T1000 (cell line): Measurements from ENCODE around the gene DHCR24.
A peak's percentile ranks its signal among the peaks of the same experiment; 100 is the strongest.

Experiments
- DNase-seq: peaks from one replicate; lab custom pipeline; 2025; ENCODE audit warnings: mixed read lengths; lab: John Stamatoyannopoulos, UW

Gene DHCR24

GRCh38 chr1:54815086-54815876, 71.7 kb downstream of the DHCR24 start:
- DNase-seq: no peak

DNA sequence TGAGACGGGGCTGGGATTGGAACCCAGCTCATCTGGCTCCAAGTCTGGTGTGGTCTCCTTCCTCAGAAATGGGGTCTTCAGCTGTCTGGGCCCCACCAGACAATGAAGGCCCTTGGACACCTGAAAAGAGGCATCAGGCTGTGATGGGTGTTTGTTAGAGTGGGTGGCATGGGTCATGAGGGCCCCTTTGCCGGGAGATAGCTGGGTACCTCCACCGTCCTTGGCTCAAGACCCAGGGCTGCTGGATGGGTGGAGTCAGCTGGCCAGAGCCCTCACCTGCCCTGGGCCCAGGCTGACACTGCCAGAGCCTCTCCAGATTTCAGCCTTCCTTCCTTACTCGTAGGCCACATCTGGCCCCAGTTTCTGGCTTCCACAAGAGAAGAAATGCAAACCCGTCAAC, 72.4 kb downstream of the DHCR24 start:
- no peak for DNase-seq

- DNase-seq: no peak
Observed at GRCh38 chr1:54814126-54814498, 72.9 kb downstream of the DHCR24 start.

DNA sequence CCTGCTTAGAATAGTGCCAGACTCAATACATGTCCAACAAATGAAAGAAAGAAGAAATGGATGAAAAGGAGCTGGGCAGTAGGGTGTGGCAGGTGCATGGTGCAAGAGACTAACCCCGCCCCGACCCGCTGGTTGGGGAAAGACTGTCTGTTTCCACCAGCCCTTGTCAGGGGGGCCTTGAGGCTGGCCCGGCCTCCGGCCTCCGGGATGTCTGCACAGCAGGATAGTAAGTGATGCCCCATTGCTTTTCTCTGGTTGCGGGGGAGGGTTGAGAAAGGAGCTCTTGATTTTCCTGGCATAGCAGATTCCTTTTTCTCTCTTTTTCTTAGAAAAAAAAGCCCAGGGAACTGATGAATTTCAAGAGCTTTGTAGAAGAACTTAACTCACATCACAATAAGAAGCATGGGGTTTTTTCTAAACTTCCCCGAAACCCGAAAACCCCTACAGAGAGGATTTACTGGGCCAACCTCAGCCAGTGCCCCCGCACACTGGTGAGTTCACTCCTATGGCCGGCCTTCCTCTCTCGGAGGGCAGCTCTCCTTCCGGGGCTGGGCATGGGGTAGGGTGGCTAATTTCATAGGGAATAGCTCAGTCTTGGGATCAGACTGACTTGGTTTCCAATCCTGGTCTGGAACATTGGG, 73.4 kb downstream of the DHCR24 start:
- DNase-seq: no peak

GRCh38 chr1:54812801-54813484, 74.1 kb downstream of the DHCR24 start:
- no peak for DNase-seq

GRCh38 chr1:54811739-54812655, 75.0 kb downstream of the DHCR24 start:
- DNase-seq: no peak

- DNase-seq: no peak
Observed at GRCh38 chr1:54811066-54811465, 75.9 kb downstream of the DHCR24 start.

GRCh38 chr1:54810153-54810942, 76.6 kb downstream of the DHCR24 start:
- peak; percentile 16 for DNase-seq

DNA sequence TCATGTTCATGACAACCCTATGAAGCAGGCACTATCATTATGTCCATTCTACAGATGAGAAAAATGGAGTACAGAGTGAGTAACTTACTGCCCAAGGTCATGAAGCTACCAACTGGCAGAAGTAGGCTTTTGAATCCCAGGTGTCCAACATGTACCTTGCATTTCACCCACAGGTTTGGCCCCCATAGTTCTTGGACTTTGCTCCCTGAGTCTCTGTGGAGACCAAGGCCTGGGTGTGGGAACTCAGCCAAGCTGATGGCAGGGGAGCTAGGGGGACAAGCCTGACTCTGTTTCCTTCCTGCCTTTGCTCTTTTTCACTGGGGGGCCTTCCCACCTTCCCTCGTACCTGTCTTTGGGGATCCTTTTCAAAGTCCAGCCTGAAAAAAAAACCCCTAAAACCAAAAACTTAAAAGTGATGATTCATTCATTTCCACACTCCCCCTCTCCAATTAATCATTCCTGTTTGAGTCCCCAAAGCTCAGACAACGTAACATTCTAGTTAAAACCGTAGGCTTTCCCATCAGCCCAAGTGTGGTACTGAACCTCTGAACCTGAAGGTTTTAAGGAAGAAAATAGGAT, 77.4 kb downstream of the DHCR24 start:
- DNase-seq: no peak

DNA sequence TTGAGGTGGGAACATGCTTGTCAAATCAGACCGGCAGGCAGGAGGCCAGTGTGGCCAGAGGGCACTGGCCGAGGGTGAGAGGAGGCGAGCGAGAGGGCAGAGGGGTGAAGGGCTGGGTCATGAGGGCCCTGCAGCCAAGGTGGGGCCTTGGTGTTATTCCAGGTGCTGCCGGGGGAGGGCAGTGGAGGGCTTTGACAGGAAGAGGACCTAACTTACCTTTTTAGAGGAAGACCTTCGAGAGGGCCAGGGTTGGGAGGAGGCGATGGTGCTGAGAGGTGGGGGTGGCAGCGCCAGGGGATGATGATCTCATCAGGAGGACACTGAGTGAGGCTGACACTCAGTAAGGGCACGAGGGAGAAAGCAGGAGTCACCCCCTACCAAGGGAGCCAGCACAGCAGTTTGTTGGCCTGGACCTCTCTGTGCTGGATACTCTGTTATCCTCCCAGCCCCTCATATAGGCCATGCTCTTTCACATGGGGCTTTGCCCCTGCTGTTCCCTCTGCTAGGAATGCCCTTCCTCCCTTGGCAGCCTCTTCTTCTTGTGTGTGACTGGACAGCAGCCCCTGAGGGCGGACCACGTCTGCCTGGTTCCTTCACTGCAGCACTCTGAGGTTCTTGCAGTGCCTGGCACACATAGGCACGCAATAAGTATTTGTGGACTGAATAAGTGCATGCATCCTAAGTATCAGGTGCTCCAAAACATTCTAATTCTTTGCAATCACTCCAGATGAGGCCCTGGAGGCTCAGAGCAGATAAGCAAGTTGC, 78.4 kb downstream of the DHCR24 start:
- no peak for DNase-seq

- no peak for DNase-seq
Observed at GRCh38 chr1:54807756-54808155, 79.2 kb downstream of the DHCR24 start.

GRCh38 chr1:54806931-54807611, 79.9 kb downstream of the DHCR24 start:
- DNase-seq: no peak

- DNase-seq: no peak
Observed at GRCh38 chr1:54805981-54806381, 81.0 kb downstream of the DHCR24 start.

DNA sequence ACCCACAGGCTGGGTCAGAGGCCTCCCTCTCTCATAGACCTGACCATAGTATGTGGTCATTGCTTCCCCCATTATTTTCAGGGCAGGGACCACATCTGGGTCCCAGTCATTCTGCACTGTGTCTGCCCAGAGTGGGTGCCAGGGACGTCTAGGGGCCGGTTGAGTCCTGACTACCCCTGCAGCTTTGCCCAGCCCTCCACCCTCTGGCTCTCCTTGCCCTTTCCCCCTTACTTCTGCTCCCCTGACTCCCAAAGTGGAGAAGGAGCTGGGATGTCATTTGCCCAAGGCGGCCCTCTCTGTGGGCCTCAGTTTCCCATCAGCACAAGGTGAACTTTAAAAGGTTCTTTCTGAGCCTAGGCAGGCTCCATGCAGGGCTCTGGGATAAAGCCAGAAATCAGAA, 81.5 kb downstream of the DHCR24 start:
- DNase-seq: no peak

DNA sequence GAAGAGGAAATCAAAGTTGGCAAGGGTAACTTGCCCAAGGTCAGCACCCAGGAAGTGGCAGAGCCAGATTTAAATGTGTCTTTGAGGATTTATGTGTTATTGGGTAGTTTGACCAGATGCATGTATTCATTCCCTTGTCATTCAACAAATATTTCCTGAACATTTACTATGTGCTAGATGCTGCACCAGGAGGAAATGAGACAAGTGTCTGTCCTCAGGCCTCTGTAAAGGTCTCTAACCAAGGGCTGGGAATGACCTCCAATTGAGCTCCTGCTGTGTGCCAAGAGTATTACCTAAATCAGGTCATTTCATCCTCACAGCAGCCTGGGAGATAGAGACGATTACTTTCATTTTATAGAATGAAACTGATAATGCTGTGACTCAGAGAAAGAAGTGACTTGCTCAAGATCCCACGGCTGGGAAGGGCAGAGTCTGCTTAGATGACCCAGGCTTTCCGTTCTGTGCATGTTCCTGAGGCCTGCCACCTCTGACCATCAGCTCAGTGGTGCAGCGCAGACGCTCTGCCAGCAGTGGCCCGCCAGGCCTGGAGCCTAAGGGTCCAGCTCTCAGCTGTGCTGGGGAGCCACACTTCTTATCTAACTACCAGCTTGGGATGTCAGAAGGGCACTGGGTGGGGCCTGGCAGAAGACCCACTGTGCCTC, 82.4 kb downstream of the DHCR24 start:
- DNase-seq: no peak

DNA sequence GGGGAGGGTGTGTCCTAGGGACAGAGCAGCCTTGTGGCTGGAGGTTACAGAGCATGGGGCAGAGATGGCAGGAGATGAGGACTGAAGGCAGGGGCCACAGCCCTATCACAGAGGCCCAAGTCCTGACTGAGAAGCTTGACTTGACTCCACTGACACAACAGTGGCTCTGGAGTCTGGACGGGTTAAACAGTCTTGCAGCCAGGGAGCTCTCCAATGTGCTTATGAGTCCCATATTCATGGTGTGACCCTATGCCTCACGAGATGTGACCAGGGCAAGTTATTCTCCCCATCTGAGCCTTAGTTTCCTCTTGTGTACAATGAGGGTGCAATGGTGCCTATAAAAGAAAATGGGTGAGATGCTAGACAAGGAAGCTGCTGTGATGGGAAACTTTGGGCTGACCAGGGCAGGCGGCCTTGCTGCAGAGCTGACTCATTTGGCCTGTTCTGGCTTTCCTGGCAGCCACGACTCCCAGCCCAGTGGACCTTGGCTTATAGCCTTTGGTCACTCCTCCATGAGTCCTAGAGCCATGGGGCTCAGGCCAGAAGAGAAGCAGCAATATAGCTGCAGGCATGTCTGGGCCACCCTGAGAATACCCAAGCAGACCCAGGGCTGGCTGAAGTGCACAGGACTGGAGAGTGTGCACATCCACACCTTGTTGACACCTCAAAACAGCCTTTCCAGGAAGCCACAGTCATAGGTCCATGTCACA, 83.1 kb downstream of the DHCR24 start:
- DNase-seq: no peak

DNA sequence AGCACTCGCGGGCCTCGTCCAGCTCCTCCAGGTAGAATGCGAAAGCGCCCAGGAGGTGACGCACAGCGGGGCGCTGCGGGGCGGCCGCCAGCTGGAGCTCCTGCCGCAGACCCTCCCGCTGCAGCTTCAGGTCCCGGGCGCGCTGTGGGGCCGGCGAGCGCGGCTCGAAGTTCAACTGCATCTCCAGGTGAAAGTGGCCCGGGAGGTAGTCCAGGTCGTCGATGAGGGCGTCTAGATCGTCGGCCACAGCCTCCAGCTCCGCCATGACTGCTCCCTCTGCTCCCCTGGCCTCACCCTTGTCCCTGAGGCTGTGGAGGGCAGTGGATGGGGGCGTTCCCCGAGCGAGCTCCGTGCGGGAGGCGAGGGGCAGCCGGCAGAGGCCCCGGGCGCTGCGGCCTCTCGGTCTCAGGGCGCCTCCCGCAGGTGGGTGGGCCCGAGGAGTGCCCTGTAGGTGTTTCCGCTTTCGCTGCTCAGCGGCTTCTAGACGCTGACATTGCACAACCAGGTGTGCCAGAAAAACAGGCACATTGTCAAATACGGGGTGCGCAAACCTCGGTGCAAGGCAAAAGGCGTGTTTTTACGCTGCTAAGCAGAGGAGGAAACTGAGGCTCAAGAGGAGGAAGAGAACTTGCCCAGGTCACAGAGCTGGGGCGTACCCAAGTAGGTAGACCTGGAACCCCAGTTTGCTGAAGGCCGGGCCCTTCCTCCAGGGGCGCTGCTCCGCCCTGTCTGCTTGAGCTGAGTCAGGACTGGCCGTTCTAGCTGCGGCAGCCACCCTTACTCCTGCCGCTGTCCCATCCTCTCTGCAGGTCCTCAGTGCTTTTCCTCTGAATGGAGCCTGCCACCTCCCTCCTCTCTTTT, 85.9 kb downstream of the DHCR24 start, which contains the start of gene TTC22:
Gene TTC22 (minus strand): TSS at position 425 of the 861 bp plus-strand sequence. CDS start 160 bp downstream, at position 265.
- no peak for DNase-seq
